Measurements from ENCODE around the gene DNAJB11.
"Not testable (repeated sequence)": the region's sequence is repeated elsewhere in the genome, so short reads cannot be mapped to it uniquely, and the experiment has no call there.

DNAJB11 gene

GRCh38 chr3:186620213-186621092, 49.9 kb downstream of the DNAJB11 start:
- no peak for DNase-seq

DNA sequence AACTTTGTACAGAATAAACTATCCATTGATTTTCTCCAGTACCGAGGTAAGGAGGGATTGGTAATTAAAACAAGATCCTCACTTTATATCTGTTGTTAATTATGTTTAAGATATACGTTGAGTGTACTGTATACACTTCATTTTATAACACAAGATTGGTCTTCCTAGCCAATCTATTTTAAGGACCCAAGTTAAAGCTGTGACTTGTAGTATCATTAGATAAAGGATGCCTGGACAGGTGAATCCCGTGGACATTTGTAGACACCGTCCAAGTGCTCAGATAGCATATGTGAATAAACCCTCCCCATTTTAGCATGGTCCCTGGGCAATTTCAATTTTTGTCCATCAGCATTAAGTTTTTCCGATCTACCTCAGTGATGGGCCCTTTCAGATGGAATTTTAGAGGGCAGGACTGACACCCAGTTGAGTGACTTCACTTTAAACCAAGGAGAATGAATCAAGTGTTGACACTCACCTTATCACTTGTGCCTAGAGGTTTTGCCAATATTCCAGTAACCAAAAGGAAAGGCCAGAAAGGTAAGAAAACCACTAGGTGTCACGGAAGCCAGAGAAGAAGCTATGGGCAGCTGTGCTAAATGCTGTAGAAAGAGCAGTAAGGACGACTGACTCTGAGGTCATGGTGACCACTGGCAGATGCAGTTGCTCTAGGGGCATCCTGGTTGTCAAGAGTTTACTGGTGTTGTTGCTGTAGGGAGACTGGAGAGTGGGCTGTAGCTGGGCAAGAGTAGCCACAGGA, 51.6 kb downstream of the DNAJB11 start:
- DNase-seq = no peak

DNA sequence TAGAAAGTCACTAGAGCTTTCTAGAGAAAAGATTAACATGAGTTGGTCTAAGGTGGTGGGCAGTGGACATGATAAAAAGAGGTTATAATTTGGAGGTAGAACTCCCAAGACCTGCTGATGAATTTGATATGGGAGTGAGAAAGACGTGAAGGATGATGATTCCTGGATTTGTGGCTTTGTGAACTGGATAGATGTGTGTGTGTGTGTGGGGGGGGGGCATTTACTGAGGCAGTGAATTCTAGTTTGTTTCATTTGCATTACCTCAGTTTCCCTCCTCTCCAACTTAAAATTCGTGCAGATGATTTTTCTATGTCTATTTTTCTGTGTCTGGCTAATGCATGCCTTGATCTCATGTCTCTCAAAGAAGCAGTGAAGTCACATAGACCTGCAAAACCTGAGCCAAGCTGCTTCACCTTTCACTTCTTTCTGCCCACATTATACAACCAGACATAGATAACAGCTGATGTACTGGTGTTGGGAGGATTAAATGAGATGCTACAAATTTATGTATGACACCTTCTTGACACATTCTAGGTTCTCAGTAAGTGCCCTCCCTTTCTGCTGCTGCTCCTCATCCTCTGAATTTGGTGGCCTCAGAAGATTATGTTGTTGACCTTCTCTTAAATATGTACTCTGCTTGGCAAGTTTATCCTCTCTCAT, 52.3 kb downstream of the DNAJB11 start:
- no peak for DNase-seq

DNA sequence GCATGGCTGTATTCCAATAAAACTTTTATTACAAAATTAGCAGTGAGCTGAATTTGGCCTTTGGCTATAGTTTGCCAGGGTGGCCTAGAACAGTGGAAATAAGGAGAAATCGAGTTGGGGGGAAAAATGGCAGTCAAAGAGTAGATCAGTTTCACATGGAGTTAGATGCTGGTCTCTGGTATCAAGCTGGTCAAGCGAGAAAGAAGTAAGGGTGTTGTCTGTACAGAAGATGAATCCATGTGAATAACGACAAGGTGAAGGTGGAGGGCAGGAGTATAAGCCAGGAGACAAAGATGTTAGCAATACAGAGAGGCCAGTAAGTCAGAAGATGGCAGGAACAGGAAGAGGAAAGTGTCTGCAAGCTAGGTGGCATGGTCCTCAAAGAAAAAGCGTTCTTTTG, 54.1 kb downstream of the DNAJB11 start:
- no peak for DNase-seq

DNA sequence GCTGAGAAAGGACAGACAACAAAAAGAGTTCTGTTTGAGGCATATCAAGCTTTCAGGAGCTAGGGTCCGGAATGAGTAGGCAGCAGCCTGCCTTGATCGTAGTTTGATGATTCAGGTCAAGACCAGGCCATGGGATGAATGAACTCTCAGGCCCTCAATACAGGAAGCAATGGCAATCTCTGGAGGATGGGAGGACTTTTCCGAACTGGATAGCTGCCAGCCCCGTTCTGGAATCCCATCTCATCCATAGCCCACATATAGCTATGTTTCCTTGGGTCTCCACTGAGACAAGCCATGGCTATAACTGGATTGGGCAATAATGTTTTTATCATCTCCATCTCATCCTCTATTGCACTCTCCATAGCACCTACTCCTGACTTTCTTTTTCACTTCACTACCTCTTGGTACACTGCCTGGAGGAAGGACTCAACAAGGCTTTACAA, 55.1 kb downstream of the DNAJB11 start:
- DNase-seq = no peak

- DNase-seq = no peak
Measured at GRCh38 chr3:186626254-186626847, 55.8 kb downstream of the DNAJB11 start.

DNA sequence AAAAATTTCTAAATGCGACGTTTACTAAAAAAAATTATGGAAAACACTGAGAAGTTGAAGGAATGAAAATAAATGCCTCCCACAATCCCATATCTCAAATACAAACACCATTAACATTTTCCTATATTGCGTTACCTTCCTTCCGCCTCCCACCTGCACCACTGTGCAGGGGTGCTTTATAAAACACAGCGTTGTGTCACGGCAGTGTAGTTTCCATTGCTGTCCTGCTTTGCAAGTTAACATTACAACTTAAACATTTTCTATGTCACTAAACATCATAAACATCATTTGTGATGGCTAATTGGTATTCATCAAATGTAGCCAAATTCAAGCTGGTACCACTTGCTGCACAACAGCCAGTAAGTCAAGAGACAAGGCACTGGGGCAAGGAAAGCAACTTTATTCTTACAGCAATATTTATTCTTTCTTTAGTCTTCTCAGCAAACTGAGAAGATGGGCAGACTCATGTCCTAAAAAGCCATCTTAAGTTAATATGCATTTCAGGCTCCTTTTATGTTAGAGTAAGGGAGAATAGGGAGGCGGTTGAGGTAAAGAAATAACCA, 57.4 kb downstream of the DNAJB11 start:
- no peak for DNase-seq

DNA sequence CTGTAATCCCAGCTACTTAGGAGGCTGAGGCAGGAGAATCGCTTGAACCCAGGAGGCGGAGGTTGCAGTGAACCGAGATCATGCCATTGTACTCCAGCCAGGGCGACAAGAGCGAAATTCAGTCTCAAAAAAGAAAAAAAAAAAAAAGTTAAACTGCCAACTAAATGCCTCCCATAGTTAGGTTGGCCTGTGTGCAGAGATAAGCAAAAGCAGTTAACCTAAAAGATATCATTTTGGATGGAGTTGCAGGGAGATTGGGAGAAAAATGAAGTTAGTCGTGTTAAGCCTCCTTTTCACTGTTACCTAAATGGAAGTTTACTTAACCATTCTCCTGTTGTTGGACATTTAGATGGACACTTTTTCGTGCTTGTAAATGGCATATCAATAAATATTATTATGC, 58.2 kb downstream of the DNAJB11 start:
- no peak for DNase-seq

DNA sequence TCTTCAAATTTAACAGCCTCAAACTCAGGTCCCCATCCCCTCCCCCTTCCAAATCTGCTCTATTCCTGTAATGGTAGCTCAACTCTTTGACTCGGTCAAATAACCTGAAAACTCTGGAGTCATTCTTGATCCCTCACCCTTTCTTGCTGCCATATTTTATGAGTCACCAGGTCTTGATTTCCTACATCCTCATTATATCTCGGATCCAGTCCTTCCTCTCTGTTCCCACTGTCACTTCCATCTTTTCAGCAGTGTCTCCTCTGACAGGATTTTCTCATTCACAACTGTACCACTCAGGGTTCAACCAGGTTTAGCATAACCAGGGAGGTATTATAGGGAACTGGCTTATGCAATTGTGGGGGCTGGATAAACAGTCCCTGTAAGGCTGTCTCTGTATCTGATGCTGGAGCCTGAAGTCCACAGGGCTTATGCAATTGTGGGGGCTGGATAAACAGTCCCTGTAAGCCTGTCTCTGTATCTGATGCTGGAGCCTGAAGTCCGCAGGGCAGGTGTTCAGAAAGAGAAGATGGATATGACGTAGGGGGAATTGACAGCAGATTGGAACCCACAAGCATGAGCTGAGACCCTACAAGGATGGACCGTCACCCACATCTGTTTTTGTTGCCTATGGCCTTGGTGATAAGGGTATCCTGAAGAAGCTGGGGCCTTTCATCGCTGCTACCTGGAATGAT, 60.6 kb downstream of the DNAJB11 start:
- DNase-seq = no peak

DNA sequence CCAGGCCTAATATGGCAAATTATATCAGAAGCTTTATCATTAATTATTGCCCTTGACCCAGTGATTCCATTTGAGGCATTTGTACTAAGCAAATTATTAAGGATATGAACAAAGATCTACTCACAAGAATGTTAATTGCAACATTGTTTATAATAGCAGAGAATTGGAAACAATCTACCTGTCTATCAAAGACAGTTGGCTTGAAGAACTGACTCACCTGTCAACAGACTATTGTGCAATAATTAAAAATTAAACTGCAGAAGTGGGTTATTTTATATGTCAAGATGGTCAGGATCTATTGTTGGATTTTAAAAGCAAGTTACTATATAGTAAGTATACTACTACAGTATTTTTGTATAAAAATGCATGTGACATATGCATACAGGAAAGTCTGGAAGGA, 63.0 kb downstream of the DNAJB11 start:
- DNase-seq = no peak

DNA sequence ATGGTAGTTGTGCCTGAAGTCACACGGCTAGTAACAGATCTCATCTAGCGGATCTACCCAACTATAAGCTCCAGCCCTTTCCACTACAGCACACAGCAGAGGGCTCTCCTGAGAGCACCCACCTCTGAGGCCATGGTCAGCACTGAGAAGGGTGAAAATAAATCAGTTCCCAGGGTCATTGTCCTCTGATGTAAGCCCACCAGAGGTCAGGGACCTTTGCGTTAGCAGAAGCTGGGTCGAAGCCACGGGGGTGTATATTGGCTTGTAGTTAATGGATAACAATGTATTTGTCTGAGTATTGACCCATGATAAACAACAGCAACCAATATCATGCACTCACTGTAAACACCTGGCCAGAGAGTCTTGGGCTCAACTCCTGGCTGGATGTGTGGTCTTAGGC, 63.7 kb downstream of the DNAJB11 start:
- DNase-seq = not testable (repeated sequence)
